CD4-positive, alpha-beta T cell treated with Interleukin-4 for 1 hour (primary cell): ENCODE results near the gene MIGA1.
"Not testable (repeated sequence)": the region's sequence is repeated elsewhere in the genome, so short reads cannot be mapped to it uniquely, and the experiment has no call there.

Source experiments
- DNase-seq, 2 donors: peaks; one replicate each; pipeline ENCODE4 v3.0.0-alpha.2; 2020 to 2022

MIGA1 gene

DNA sequence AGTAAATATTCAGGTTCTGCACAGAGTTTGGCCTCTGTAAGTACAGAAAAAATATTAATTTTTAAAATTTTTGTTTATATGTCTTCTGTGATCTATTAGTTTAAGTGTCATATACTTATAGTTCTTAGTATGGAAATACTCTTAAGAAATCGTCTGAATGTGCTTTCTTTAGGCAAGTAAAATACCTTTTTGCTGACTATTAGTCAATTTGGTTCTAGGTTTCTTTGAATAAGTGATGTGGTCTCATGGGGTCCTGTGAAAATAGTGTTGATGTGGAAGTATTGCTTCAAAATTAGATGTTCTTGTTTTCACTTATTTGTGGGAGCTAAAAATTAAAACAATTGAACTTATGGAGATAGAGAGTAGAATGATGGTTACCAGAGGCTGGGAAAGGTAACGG is 23.9 kb downstream of the MIGA1 start:
- DNase-seq: no peak

DNA sequence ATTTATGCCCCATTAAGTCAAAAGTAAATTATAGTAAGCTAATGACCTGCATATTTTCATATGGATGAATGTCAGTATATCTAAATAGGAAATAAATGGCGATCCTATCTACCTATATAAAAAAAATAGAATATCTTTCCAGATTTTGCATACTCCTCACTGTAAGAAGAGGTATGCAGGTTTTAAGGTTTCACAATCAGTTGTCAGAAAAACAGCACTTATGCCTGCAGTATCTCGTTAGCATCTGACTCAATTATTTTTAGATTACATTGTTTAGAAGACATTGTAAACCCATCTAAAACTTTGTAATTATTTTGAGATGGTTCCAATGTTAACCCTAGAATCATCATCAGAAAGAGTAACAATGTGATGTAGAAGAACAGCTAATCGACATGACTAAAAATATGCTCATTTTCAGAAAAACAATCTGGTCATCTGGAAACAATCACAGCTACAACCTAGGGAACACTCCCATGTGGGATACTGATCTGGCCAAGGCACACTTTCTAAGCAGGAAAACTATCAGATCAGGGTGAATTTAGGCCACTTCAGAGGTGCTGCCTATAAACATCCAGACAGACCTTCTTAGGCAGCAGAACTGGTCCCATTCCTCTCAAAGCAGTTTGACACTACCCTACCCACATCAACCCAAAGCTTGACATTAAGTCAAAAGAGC is 30.5 kb downstream of the MIGA1 start:
- DNase-seq: not testable (repeated sequence)

DNA sequence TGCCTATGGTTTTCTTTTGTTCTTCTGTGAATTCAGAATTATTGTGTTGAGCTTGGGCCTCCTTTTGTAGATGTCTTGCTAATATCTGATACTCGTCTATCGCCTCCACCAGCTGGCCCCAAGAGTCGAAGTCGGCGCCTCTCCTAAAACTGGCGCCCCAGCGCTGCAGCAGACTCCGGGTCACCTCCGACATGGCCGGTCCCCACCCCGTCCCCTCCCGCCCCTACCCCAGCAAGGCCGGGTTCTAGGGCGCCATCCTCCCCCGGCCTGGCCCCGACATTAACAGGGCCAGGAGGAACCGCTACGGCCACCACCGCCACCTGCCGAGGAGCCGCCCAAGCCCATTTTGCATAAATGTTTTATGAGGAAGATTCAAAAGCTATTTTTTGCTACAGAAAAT is 32.1 kb downstream of the MIGA1 start:
- DNase-seq: not testable (repeated sequence)

DNA sequence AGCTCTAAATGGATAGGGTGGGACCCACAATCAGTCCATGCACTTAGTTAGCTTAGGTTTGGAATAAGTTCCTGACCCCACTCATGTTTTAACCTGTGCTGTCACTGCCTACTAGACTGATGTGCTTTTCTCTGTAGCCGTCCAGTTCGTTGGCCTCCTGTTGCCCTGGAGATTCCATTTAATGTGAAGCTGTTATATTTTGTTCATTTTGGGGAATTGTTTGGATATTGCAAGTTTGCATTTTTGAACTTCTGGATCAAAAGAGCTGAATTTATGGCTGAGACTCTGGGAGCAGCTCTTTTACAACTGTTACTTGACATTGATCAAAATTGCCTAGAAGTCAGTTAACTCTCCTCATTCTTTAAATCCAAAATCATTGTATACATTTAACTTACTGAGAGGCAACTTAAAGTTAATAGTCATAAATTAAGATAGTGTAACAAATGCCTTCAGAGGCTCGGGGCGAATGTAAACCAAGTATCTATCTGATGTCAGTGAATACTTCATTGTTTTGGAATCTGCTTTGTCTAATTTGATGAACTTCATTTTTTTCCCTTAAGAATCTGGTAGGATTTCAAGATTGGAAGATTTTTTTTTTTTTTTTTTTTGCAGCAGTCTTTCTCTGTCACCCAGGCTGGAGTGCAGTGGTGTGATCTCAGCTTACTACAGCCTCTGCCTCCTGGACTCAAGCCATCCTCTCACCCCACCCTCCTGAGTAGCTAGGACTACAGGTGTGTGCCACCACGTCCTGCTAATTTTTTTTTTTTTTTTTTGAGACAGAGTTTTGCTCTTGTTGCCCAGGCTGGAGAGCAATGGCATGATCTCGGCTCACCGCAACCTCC is 38.1 kb downstream of the MIGA1 start:
- no peak for DNase-seq

DNA sequence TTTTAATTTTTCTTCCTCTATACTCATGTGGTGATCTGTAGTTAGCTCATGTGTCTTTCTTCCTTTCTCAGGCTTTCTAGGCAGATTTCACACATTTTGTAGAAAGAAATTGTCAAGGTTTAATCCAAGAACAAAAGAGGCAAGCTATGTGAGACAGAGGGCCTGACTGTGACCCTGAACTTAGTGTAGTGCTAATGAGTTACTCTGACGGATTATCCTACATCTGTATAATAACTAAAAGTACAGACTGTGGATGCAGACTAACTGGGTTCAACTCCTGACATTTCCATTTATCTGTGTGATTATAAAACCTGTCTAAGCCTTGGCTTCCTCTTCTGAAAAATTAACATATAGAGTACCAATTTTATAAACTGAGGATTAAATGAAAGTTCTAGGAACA is 40.7 kb downstream of the MIGA1 start:
- DNase-seq: no peak

- no peak for DNase-seq
Observed at GRCh38 chr1:77824079-77824478, 44.6 kb downstream of the MIGA1 start.

- no peak for DNase-seq
Observed at GRCh38 chr1:77824694-77825093, 45.2 kb downstream of the MIGA1 start.

- peak; percentile 10 to 34 for DNase-seq
Observed at GRCh38 chr1:77825131-77825709, 45.8 kb downstream of the MIGA1 start.

GRCh38 chr1:77826851-77827250 is 47.4 kb downstream of the MIGA1 start:
- DNase-seq: not testable (repeated sequence)

- DNase-seq: no peak
Observed at GRCh38 chr1:77828098-77828497, 48.6 kb downstream of the MIGA1 start.

GRCh38 chr1:77829851-77830250 is 50.4 kb downstream of the MIGA1 start:
- no peak for DNase-seq

GRCh38 chr1:77830946-77831345 is 51.5 kb downstream of the MIGA1 start:
- no peak for DNase-seq

DNA sequence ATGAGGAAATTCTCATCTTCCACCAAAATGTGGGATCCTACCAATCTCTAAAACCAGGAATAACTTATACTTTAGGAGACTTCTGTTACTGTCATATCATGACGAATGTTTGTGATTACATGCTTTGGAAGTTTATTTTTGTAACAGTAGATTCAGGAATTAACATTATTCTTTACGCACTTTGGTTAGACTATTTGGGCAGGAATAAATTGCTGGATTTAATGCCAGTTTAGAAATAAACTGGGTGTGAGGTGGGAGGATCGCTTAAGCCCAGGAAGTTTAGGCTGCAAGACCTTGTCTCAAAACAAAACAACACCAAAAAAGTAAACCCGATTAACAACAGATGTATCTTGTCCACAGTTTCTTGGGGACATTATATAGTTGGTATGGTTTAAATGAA is 52.1 kb downstream of the MIGA1 start:
- DNase-seq: no peak

GRCh38 chr1:77831976-77832711 is 52.7 kb downstream of the MIGA1 start:
- DNase-seq: no peak

DNA sequence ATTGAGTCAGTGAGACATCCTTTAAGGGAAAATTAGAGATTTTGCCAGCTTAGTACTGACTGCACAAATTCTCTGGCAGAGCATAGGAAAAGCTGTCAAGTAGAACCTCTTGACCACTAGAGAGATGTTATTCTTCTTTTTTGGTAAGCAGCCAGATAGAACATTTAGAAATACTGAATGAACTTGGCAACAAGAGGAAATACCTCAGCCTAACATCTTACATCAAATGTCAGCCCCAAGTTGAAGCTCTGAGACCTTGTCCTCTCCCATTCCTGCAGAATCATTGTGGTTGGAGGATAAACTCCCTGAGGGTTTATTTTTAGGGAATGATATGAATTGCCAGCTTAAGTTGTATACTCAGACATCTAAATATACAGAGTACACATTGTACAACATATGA is 53.5 kb downstream of the MIGA1 start:
- DNase-seq: no peak

DNA sequence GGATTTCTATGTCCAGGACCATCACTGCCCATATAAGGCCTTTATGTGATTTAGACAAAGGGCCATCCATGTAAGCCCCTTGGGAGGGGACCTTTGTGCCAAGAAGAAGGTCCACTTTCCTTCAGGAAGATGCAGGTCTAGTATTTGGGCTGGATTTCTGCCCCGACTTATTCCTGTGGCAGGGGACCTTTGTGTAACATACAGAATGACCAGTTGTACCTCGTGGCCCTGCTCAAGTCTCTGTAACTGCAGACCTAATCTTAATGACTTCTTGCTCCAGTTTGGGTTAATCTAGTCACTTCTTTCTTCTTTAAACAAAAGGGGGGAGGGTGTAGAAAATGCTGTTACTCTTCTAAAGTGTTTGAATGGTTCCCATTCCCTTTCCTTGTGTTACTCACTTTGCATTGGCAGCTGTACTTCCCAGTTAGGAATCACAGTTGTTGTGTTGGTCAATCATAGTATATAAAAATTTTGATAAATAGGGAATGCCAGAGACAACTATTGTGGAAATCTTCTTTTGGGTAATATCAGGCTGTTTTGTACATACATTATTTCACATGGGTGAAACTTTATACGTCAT is 54.2 kb downstream of the MIGA1 start:
- DNase-seq: no peak

GRCh38 chr1:77834771-77835334 is 55.4 kb downstream of the MIGA1 start:
- no peak for DNase-seq

DNA sequence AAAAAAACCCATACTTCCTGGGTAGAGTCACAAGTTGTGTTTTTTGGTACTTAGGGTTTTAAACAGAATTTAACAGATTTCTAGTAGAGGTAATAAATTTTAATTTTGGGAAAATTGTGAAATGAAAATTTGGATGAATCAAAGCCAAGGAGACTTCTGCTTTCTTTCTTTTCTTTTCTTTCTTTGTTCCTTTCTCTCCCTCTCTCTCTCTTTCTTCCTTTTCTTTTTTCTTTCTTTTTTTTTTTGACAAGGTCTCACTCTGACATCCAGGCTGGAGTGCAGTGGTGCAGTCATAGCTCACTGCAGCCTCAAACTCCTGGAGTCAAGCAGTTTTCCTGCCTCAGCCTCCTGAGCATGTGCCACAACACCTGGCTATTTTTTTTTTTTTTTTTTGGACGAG is 62.1 kb downstream of the MIGA1 start:
- DNase-seq: no peak

DNA sequence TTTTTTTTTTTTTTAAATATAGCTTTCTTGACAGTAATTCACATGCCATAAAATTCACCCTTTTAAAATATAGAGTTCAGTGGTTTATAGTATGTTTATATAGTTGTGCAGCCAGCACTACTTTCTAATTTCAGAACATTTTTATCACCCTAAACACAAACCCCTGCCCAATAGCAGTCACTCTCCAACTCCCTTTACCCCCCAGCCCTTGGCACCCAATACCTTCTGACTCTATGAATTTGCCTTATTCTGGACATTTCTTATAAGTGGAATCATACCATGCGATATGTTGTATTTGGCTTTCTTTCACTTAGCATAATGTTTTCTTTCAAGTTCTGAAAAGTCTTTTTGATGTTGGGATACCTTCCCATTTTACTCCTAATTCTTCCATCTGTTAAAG is 66.5 kb downstream of the MIGA1 start:
- no peak for DNase-seq

GRCh38 chr1:77846966-77847365 is 67.5 kb downstream of the MIGA1 start:
- DNase-seq: no peak

DNA sequence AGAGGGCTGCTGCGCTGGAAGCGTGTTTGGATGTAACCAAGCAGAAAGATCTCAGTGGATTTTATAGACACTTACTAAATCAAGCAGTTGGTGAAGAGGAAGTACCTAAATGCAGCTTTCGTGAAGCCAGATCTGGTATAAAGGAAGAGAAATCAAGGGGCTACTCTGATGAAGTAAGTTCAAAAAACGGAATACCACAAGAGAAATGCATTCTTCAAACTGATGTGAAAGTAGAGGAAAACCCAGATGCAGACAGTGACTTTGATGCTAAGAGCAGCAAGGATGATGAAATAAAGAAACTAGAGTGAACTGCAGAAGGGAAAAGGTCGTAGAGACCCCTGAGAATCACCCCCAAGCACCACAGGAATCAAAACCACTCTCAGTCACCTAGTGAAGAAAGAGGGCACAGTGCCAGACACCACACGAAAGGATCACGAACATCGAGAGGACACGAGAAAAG is 68.2 kb downstream of the MIGA1 start:
- DNase-seq: no peak

DNA sequence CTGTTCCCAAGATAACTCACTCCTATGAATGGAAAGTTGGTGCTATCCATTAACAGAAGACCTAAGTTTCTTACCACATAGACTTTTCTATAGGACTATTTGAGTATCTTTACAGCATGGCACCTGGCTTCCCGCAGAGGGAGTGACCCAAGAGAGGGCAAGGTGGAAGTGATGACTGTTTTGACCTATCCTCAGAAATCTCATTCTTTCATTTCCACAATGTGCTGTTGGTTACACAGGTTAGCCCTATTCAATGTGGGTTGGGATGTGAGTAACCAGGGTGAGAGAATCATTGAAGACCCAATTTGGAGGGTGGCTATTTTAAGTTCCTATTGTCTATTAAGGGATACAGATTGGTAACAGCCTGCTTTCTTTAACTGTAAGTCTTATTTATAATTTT is 70.6 kb downstream of the MIGA1 start:
- DNase-seq: no peak

DNA sequence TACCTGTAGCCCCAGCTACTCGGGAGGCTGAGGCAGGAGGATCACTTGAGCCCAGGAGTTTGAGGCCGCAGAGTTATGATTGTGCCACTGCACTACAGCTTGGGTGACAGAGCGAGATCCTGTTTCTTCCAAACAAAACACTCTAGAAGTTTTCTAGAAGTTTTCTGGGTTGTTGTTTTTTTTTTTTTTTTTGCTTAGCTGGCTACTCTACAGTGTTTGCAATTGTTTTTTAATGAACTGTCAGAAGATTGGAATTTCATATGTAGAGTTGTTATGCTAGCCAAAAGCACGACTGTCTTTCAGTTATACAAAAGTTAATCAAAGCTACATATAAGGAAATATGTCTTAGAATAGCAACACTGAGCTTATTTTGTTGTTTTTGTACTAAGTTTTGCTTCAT is 78.1 kb downstream of the MIGA1 start:
- DNase-seq: no peak
